Measurements from ENCODE around the gene RHBDL2.
"Not testable (repeated sequence)": the region's sequence is repeated elsewhere in the genome, so short reads cannot be mapped to it uniquely, and the experiment has no call there.

The RHBDL2 gene

GRCh38 chr1:38932571-38932970, 9.1 kb downstream of the RHBDL2 start:
- DNase-seq, result no peak

- peak; percentile 3 for DNase-seq
Observed at GRCh38 chr1:38929476-38929875, 12.2 kb downstream of the RHBDL2 start.

GRCh38 chr1:38929054-38929453, 12.6 kb downstream of the RHBDL2 start:
- no peak for DNase-seq

- no peak for DNase-seq
Observed at GRCh38 chr1:38926091-38926490, 15.5 kb downstream of the RHBDL2 start.

- DNase-seq, result no peak
Observed at GRCh38 chr1:38925391-38925790, 16.2 kb downstream of the RHBDL2 start.

- no peak for DNase-seq
Observed at GRCh38 chr1:38923607-38924006, 18.0 kb downstream of the RHBDL2 start.

GRCh38 chr1:38919130-38919529, 22.5 kb downstream of the RHBDL2 start:
- DNase-seq, result no peak

- DNase-seq, result no peak
Observed at GRCh38 chr1:38918568-38918967, 23.1 kb downstream of the RHBDL2 start.

- DNase-seq, result no peak
Observed at GRCh38 chr1:38917772-38918171, 23.9 kb downstream of the RHBDL2 start.

GRCh38 chr1:38917337-38917736, 24.3 kb downstream of the RHBDL2 start:
- no peak for DNase-seq

GRCh38 chr1:38915352-38915948, 26.2 kb downstream of the RHBDL2 start:
- DNase-seq, result no peak

GRCh38 chr1:38914908-38915307, 26.7 kb downstream of the RHBDL2 start:
- DNase-seq, result not testable (repeated sequence)

- no peak for DNase-seq
Observed at GRCh38 chr1:38908821-38909220, 32.8 kb downstream of the RHBDL2 start.

- DNase-seq, result no peak
Observed at GRCh38 chr1:38905985-38906384, 35.6 kb downstream of the RHBDL2 start.

GRCh38 chr1:38899560-38899959, 42.1 kb downstream of the RHBDL2 start:
- no peak for DNase-seq

- DNase-seq, result no peak
Observed at GRCh38 chr1:38898653-38899230, 42.9 kb downstream of the RHBDL2 start.

- DNase-seq, result no peak
Observed at GRCh38 chr1:38896169-38896568, 45.5 kb downstream of the RHBDL2 start.

GRCh38 chr1:38892976-38893375, 48.7 kb downstream of the RHBDL2 start:
- DNase-seq, result no peak

- no peak for DNase-seq
Observed at GRCh38 chr1:38891753-38892152, 49.9 kb downstream of the RHBDL2 start.

- no peak for DNase-seq
Observed at GRCh38 chr1:38889589-38889988, 52.0 kb downstream of the RHBDL2 start.

- no peak for DNase-seq
Observed at GRCh38 chr1:38888423-38889333, 53.0 kb downstream of the RHBDL2 start.

GRCh38 chr1:38885092-38885491, 56.5 kb downstream of the RHBDL2 start:
- no peak for DNase-seq

- DNase-seq, result no peak
Observed at GRCh38 chr1:38881487-38881886, 60.1 kb downstream of the RHBDL2 start, which contains the start of gene GJA9. GJA9 (minus strand) TSS chr1:38881587; CDS start chr1:38876098, 5,489 bp downstream.

- DNase-seq, result no peak
Observed at GRCh38 chr1:38875811-38876210, 65.8 kb downstream of the RHBDL2 start.
